Coronary artery (tissue), 2 donors: ENCODE data around the gene AMIGO2.

Experiments
- DNase-seq: peaks from one replicate; pipeline ENCODE4 v3.0.0-alpha.2; 2017; ENCODE audit warnings: low spot score
- H3K27ac ChIP-seq, 2 donors: fragments of 200-600 bp; sonication (generic); one replicate each; pipeline ENCODE4 v1.5.1; 2016 to 2019
- H3K4me3 ChIP-seq: fragments of 200-600 bp; sonication (generic); 2 replicates; pipeline ENCODE4 v1.5.1; 2016; ENCODE audit warnings: mild to moderate bottlenecking, moderate library complexity
- CTCF ChIP-seq: fragments of 200-600 bp; sonication (generic); IDR thresholded peaks from one replicate; pipeline ENCODE4 v1.5.1; 2019; ENCODE audit warnings: antibody characterized with exemption

AMIGO2 gene

DNA sequence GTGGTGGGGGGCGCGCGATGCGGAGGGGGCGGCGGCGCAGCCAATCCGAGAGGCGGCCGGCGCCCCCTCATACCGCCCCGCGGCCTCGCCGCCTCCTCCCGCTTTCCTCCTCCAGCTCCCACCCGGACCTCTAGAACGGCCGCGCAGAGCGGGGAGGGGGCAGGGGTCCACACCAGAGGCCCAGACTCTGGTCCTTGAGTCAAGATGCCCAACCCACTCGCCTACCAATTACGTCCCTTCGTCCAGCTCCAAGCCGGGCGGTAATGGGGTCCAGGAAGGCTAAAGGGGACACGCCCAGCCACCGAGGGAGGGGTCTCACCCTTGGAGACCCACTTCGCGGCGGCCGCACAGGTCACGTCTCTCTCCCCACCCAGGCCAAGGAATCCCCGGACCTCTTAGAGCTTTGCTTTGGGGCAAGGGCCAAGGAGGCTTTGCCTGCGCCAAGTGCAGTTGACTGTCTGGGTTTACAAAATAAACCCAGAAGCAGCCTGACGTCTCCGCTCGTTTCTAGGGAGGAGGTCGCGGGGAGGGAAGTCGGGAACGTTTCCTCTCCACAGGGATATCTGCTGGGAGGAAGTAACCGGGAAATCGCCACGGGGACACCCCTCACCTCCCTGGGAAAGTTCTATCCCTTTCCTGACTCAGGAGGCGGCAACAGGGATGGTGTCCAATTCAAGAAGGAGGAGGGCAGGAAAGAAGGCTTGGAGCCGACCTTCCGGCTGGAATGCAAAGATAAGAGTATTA, 394 bp upstream of the AMIGO2 start:
- peak overlapping the region; percentile 98 to 99 for H3K27ac ChIP-seq
- TF ChIP-seq CTCF, result no peak
- DNase-seq, result peak; percentile 88
- H3K4me3 ChIP-seq, result peak overlapping the region; percentile 89

- Histone ChIP-seq H3K27ac (peak overlapping the region; percentile 98 to 99), H3K4me3 (peak overlapping the region; percentile 89)
- no peak for TF ChIP-seq CTCF
- no peak for DNase-seq
These were observed 859 bp downstream of the AMIGO2 start for GRCh38 chr12:47078733-47079467.

GRCh38 chr12:47078086-47078395, 1.7 kb downstream of the AMIGO2 start:
- TF ChIP-seq CTCF, result no peak
- Histone ChIP-seq H3K27ac (peak overlapping the region; percentile 98 to 99), H3K4me3 (peak overlapping the region; percentile 89)
- no peak for DNase-seq

DNA sequence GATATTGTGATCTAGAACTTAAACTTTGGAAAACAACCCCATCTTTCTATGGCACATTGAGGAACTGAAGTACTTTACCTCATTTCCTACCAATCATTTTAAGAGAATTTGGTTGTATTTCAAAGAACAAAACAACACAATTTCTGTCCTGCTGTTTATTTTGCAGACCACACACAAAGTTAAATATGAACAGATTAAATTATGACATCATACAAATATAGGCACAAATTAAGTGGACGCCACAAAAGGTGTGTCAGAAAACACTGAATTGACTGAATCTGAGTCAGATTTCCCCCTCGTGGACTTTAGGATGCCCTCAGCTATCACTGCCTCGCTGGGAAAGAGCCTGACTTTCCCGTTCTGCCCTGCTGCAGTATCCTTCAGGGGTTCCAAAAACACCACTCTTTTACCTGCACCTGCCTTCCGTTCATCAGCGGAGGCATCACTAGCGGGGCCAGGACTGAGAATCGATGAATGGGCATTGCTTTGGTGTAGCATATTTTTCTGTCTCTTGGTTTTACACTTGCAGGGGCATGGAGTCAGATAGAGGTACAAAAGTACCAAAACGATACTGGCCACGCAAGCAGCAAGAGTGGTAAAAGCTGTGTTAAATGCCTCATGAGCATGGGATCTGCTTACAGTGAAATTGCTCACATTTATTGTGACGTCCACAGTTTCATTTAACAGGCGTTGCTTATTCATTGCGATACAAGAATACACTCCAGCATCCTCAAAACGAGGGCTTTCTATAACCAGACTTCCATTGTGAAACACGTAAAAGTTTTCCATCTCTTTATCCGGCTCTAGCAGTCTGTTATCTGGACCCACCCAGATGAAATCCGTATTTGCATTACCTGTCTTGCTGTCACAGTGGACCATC, 2.3 kb downstream of the AMIGO2 start:
- no peak for TF ChIP-seq CTCF
- no peak for DNase-seq
- H3K27ac ChIP-seq, result peak overlapping the region; percentile 98 to 99
- peak overlapping the region; percentile 89 for H3K4me3 ChIP-seq

DNA sequence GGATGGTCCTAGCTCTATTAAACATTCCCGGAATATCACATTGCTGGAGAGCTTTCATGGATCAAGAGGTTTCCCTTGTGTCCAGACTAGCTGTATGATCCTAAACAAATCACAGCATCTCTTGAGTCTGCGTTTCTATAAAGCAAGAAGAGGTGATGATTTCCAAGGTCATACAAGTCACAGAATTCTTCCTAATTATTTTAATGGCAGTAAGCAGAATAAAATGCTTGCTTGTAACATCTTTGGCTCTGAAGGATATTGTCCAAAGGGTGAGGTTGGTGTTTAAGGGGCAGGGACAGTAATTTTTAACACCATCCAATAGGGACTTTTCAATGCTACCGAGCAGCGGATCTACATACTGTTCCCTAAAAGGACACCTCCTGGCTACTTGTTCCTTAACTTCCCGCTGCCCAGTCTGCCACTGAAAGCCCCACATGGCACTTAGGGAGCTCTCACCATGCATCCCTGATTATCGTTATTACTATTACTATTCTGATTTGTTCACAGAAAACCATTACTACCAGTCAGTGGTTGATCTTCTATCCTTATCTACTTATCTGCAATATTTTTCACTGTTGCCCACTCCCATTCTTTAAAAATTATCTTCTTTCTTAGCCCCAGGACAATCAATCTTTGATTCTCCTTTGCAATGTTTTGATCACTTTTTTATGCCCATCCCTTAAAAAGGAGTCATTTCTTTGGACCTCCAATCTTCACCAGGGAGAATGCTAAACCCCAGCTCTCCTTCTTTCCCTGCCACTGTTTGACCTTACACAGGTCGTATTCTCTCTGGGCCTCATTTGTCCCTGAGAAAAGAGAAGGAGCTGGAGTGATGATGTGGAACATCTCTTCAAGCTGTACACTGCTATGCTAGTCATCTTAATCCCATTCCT, 4.3 kb downstream of the AMIGO2 start:
- H3K27ac ChIP-seq, result peak overlapping the region; percentile 98 to 99
- no peak for DNase-seq
- no peak for TF ChIP-seq CTCF
- H3K4me3 ChIP-seq, result peak overlapping the region; percentile 89

- Histone ChIP-seq H3K27ac (peak overlapping the region in 1 of 2 donors; percentile 98), H3K4me3 (no peak overlapping the region)
- TF ChIP-seq CTCF, result no peak
- DNase-seq, result no peak
These were observed 5.0 kb downstream of the AMIGO2 start for GRCh38 chr12:47074757-47075156.
